Measurements from ENCODE around the gene ULBP2.
"Not testable (repeated sequence)": the region's sequence is repeated elsewhere in the genome, so short reads cannot be mapped to it uniquely, and the experiment has no call there.

The ULBP2 gene

GRCh38 chr6:149991472-149991795 lies 49.6 kb downstream of the ULBP2 start:
- H3K9me3 ChIP-seq (ENCODE audit: control insufficient read depth, insufficient read depth, low read depth, low read length); H3K36me3 ChIP-seq (ENCODE audit: control insufficient read depth, insufficient read depth, low read length); H3K9ac ChIP-seq (ENCODE audit: low read length); H3K27ac ChIP-seq (ENCODE audit: low read depth, low read length): not testable (repeated sequence)
- peak overlapping the region; percentile 54 for H3K4me3 ChIP-seq (ENCODE audit: low read depth, low read length)
- H3K27me3 ChIP-seq (ENCODE audit: control insufficient read depth, insufficient read depth, low read length) = peaks cover 100% of the 10 kb centered on the region
- H3K4me1 ChIP-seq (ENCODE audit: control insufficient read depth, insufficient read depth, low read length) = peaks cover 22% of the 10 kb centered on the region

GRCh38 chr6:149991838-149992237 lies 50.0 kb downstream of the ULBP2 start:
- peaks cover 99% of the 10 kb centered on the region for H3K27me3 ChIP-seq (ENCODE audit: control insufficient read depth, insufficient read depth, low read length)
- no peak overlapping the region for H3K4me3 ChIP-seq (ENCODE audit: low read depth, low read length)
- no peaks in the 10 kb centered on the region for H3K9me3 ChIP-seq (ENCODE audit: control insufficient read depth, insufficient read depth, low read depth, low read length)
- no peaks in the 10 kb centered on the region for H3K36me3 ChIP-seq (ENCODE audit: control insufficient read depth, insufficient read depth, low read length)
- peaks cover 22% of the 10 kb centered on the region for H3K4me1 ChIP-seq (ENCODE audit: control insufficient read depth, insufficient read depth, low read length)
- no peak overlapping the region for H3K9ac ChIP-seq (ENCODE audit: low read length)
- H3K27ac ChIP-seq (ENCODE audit: low read depth, low read length) = no peak overlapping the region

- H3K27ac ChIP-seq (ENCODE audit: low read depth, low read length) = no peak overlapping the region
- H3K4me3 ChIP-seq (ENCODE audit: low read depth, low read length) = no peak overlapping the region
- no peaks in the 10 kb centered on the region for H3K9me3 ChIP-seq (ENCODE audit: control insufficient read depth, insufficient read depth, low read depth, low read length)
- no peaks in the 10 kb centered on the region for H3K36me3 ChIP-seq (ENCODE audit: control insufficient read depth, insufficient read depth, low read length)
- H3K4me1 ChIP-seq (ENCODE audit: control insufficient read depth, insufficient read depth, low read length) = peaks cover 14% of the 10 kb centered on the region
- no peak overlapping the region for H3K9ac ChIP-seq (ENCODE audit: low read length)
- H3K27me3 ChIP-seq (ENCODE audit: control insufficient read depth, insufficient read depth, low read length) = peaks cover 84% of the 10 kb centered on the region
These were observed 53.5 kb downstream of the ULBP2 start for GRCh38 chr6:149995235-149995750.

GRCh38 chr6:149995971-149996370 lies 54.2 kb downstream of the ULBP2 start:
- H3K4me3 ChIP-seq (ENCODE audit: low read depth, low read length) = no peak overlapping the region
- peaks cover 8% of the 10 kb centered on the region for H3K4me1 ChIP-seq (ENCODE audit: control insufficient read depth, insufficient read depth, low read length)
- no peak overlapping the region for H3K9ac ChIP-seq (ENCODE audit: low read length)
- no peaks in the 10 kb centered on the region for H3K9me3 ChIP-seq (ENCODE audit: control insufficient read depth, insufficient read depth, low read depth, low read length)
- peaks cover 84% of the 10 kb centered on the region for H3K27me3 ChIP-seq (ENCODE audit: control insufficient read depth, insufficient read depth, low read length)
- H3K27ac ChIP-seq (ENCODE audit: low read depth, low read length) = no peak overlapping the region
- no peaks in the 10 kb centered on the region for H3K36me3 ChIP-seq (ENCODE audit: control insufficient read depth, insufficient read depth, low read length)
